ENCODE results near the gene NKAPD1. TPM values are rescaled to one million over a fixed set of nuclear protein-coding genes. Genes with fewer than 3 reads are reported as not detected.

Gene NKAPD1
- total RNA-seq, 2 donors from 2014 or later: 6.7 to 10.4 TPM

GRCh38 chr11:112129656-112130055, 55.6 kb downstream of the NKAPD1 start:
- DNase-seq (no peak), ATAC-seq (peak; percentile 38 to 65)
- intact Hi-C loops (cut with DNase I): loop anchor here in 1 of 2 donors (5.0 kb wide), 1 partner anchor 38 kb away; the partner anchor contains the start of gene TEX12

- no peak for DNase-seq
- no peak for ATAC-seq
- intact Hi-C loops (cut with DNase I): no loop called here
These were observed 58.6 kb downstream of the NKAPD1 start for GRCh38 chr11:112132737-112133136.

DNA sequence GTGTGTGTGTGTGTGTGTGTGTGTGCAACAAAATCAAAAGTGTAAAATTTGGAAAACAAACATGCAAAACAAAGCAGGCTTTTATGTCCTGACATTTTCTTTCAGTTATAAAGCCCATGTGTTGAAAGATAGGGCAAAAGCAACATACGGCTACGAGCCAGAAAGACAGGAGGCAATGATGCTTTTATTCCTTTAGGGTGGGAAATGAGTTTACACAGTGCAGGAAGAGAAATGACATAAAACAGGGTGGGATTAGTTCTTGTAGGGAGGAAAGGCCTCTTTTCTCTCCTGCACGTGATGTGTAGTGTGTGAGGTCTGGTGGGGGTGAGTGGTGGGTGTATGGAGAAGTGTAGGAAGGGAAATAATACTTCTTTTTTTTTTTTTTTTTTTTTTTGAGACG, 60.4 kb downstream of the NKAPD1 start:
- ATAC-seq (no peak), DNase-seq (no peak)
- intact Hi-C loops (cut with DNase I): no loop called here

Other genes starting within 250 kb of the NKAPD1 start
- 100 to 1,000 TPM in 1 of 2 donors, 10 to 100 TPM in 1; 31.5 to 116 TPM for gene ALG9, start 202.7 kb upstream of the NKAPD1 start, total RNA-seq
- 1 to 10 TPM; 1.0 to 1.2 TPM for gene FDXACB1, start 195.1 kb upstream of the NKAPD1 start, total RNA-seq
- 10 to 100 TPM; 17.1 to 22.2 TPM for gene CFAP68, start 194.8 kb upstream of the NKAPD1 start, total RNA-seq
- 1,000 to 10,000 TPM; 4,044 to 4,265 TPM for gene CRYAB, start 162.5 kb upstream of the NKAPD1 start, total RNA-seq
- 10 to 100 TPM; 37.3 to 49.6 TPM for gene HSPB2, start 161.6 kb upstream of the NKAPD1 start, total RNA-seq
- gene C11orf52, start 155.4 kb upstream of the NKAPD1 start, total RNA-seq: 1 to 10 TPM; 1.6 to 3.3 TPM
- gene DIXDC1, start 137.0 kb upstream of the NKAPD1 start, total RNA-seq: 10 to 100 TPM; 19.5 to 28.1 TPM
- gene DLAT, start 48.9 kb upstream of the NKAPD1 start, total RNA-seq: 100 to 1,000 TPM in 1 of 2 donors, 10 to 100 TPM in 1; 98.7 to 130 TPM
- gene PIH1D2, start 282 bp upstream of the NKAPD1 start, total RNA-seq: 1 to 10 TPM in 1 of 2 donors, under 1 TPM in 1; 0.76 to 1.3 TPM
- gene TIMM8B, start 12.5 kb downstream of the NKAPD1 start, total RNA-seq: 100 to 1,000 TPM; 103 to 105 TPM
- gene SDHD, start 12.6 kb downstream of the NKAPD1 start, total RNA-seq: 100 to 1,000 TPM; 158 to 166 TPM
- gene IL18, start 89.8 kb downstream of the NKAPD1 start, total RNA-seq: 1 to 10 TPM; 4.7 to 6.0 TPM
- gene TEX12, start 93.1 kb downstream of the NKAPD1 start, total RNA-seq: not detected
- 10 to 100 TPM; 53.3 to 92.2 TPM for gene BCO2, start 101.2 kb downstream of the NKAPD1 start, total RNA-seq
- 10 to 100 TPM; 21.3 to 37.1 TPM for gene PTS, start 152.1 kb downstream of the NKAPD1 start, total RNA-seq
- not detected for gene PLET1, start 186.6 kb downstream of the NKAPD1 start, total RNA-seq

All from left cardiac atrium (tissue), 4 donors.